Activated CD4-positive, alpha-beta T cell treated with anti-CD3 and anti-CD28 coated beads, Interleukin-2, amount 10 ng/mL, durations not matched to agents 7 days and 5 days (primary cell): Measurements from ENCODE around the gene ATG4B. TPM values are rescaled to one million over a fixed set of nuclear protein-coding genes. Genes with fewer than 3 reads are reported as not detected.

Experiments
- total RNA-seq, 2 experiments: library from RNA; stranded (reverse); gene quantifications; one replicate each; pipeline ENCODE4 v1.2.3, GENCODE V29; 2021

Gene ATG4B
- total RNA-seq, 2 experiments from 2014 or later = 75.0 to 88.3 TPM

Other genes with a start within 250 kb of the ATG4B start
- 100 to 1,000 TPM; 133 to 135 TPM for gene STK25, start 129.1 kb upstream of the ATG4B start, total RNA-seq
- not detected for gene BOK, start 78.9 kb upstream of the ATG4B start, total RNA-seq
- gene THAP4, start 535 bp upstream of the ATG4B start, total RNA-seq = 10 to 100 TPM; 35.4 to 37.0 TPM
- 10 to 100 TPM; 79.7 to 87.0 TPM for gene DTYMK, start 49.1 kb downstream of the ATG4B start, total RNA-seq
- 10 to 100 TPM; 39.9 to 45.4 TPM for gene ING5, start 64.3 kb downstream of the ATG4B start, total RNA-seq
- 10 to 100 TPM; 18.5 to 29.2 TPM for gene D2HGDH, start 96.9 kb downstream of the ATG4B start, total RNA-seq
- not detected for gene GAL3ST2, start 139.1 kb downstream of the ATG4B start, total RNA-seq
- gene NEU4, start 171.5 kb downstream of the ATG4B start, total RNA-seq = under 1 TPM in 1 of 2 experiments, not detected in 1; 0.37 TPM
- gene PDCD1, start 221.2 kb downstream of the ATG4B start, total RNA-seq = 1 to 10 TPM; 4.7 to 4.9 TPM
- gene RTP5, start 232.0 kb downstream of the ATG4B start, total RNA-seq = not detected